OCI-LY3 (cell line): Measurements from ENCODE around the gene C16orf92.

Source experiments
- EZH2phosphoT487 ChIP-seq: fragments of 200-600 bp; shearing (Covaris generic); IDR thresholded peaks from 2 replicates; pipeline ENCODE4 v1.6.1; 2018; ENCODE audit warnings: antibody characterized with exemption, mixed run types, low read depth
- TF ChIP-seq, protein P1 (sequence below): fragments of 200-600, 300-600 bp; sonication (generic); IDR thresholded peaks from 2 replicates; pipeline ENCODE4 v1.5.1; 2014; ENCODE audit warnings: antibody characterized with exemption, low read length, low read depth

DNA sequence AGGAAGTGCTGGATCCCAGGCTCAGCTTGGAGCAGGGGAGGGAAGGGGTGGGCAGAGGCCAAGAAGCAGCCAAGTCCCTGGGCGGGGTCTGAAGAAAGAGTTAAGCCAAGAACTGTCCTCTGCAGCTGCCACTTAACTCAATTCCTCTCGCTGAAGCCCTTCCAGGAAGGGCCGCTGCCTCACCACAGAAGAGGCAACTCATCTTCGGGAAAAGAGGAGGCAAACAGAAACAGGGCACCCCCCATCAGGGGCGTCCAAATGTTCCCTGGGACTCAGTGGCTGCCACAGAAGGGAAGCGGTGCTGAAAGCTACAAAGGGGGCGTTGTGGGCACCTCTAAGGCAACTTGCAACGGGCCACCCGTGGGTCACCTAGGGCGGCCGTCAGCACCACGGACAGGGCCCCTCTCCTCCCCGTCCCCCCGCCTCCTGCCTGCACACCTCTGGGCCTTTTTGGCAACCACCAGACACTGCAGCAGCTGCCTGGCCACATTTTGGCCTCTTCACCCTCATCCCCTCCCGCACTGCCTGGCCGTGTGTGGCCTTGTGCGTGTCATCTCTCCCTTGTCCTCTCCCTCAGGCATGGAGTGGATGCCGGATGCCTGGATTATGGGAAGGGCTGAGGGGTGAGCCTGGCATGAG, 5.6 kb downstream of the C16orf92 start:
- TF ChIP-seq, protein P1, sequence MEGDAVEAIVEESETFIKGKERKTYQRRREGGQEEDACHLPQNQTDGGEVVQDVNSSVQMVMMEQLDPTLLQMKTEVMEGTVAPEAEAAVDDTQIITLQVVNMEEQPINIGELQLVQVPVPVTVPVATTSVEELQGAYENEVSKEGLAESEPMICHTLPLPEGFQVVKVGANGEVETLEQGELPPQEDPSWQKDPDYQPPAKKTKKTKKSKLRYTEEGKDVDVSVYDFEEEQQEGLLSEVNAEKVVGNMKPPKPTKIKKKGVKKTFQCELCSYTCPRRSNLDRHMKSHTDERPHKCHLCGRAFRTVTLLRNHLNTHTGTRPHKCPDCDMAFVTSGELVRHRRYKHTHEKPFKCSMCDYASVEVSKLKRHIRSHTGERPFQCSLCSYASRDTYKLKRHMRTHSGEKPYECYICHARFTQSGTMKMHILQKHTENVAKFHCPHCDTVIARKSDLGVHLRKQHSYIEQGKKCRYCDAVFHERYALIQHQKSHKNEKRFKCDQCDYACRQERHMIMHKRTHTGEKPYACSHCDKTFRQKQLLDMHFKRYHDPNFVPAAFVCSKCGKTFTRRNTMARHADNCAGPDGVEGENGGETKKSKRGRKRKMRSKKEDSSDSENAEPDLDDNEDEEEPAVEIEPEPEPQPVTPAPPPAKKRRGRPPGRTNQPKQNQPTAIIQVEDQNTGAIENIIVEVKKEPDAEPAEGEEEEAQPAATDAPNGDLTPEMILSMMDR = no peak
- no peak for TF ChIP-seq EZH2phosphoT487
